ENCODE measurements around the gene CUX1. TPM values are rescaled to one million over a fixed set of nuclear protein-coding genes. Genes with fewer than 3 reads are reported as not detected.

CUX1 gene
- total RNA-seq, 1 experiment from 2014 or later = 53.5 TPM

- no peak overlapping the region for H3K9ac ChIP-seq (ENCODE audit: extremely low read depth, insufficient read length, low read length)
- H2AFZ ChIP-seq (ENCODE audit: low read length) = no peak overlapping the region
- H4K8ac ChIP-seq (replicated peaks; ENCODE audit: insufficient read length, low read depth, low read length) = no peak overlapping the region
- no peak overlapping the region for H3K56ac ChIP-seq (ENCODE audit: insufficient read length, low read depth, low read length)
- no peaks in the 10 kb centered on the region for H4K20me1 ChIP-seq (ENCODE audit: control insufficient read depth, insufficient read depth, insufficient read length)
- H2BK5ac ChIP-seq (ENCODE audit: insufficient read length, low read length) = no peak overlapping the region
- no peak overlapping the region for H3K18ac ChIP-seq (ENCODE audit: insufficient read length, low read depth, low read length)
- H2BK12ac ChIP-seq (ENCODE audit: insufficient read length, low read depth, low read length) = no peak overlapping the region
- H3T11ph ChIP-seq (ENCODE audit: low read length) = no peak overlapping the region
- no peak overlapping the region for H3K14ac ChIP-seq (ENCODE audit: insufficient read depth, low read length)
- no peak overlapping the region for H2AK5ac ChIP-seq (ENCODE audit: insufficient read length, low read length)
- H3K27ac ChIP-seq (ENCODE audit: insufficient read length, low read depth, low read length) = no peak overlapping the region
- H3K4ac ChIP-seq (ENCODE audit: low read depth, low read length) = no peak overlapping the region
- H4K5ac ChIP-seq (ENCODE audit: insufficient read length, low read depth, low read length) = no peak overlapping the region
- Mint-ChIP-seq H3K36me3 (ENCODE audit: insufficient read depth in 1 of 3, low read depth in 3 of 3) (peaks cover 22 to 55% (median 39%) of the 10 kb centered on the region in 3 experiments; a peak in 6 of 7 replicates), H3K27me3 (ENCODE audit: low read depth) (no peaks in the 10 kb centered on the region), H3K4me1 (peaks cover 12 to 17% of the 10 kb centered on the region in 2 experiments), H3K4me3 (no peak overlapping the region), H3K9me3 (no peaks in the 10 kb centered on the region), H3K27ac (0 out of 7 replicates have a peak overlapping the region, but pooled peaks of 1 of the 3 experiments have one; percentile 42)
- no peak for TF ChIP-seq CTCF (conservative IDR thresholded peaks at IDR 0.05)
- DNase-seq = no peak
- H3K79me1 ChIP-seq (ENCODE audit: insufficient read depth, low read depth, low read length, poor library complexity, severe bottlenecking) = no peaks in the 10 kb centered on the region
- H3K4me1 ChIP-seq (ENCODE audit: insufficient read depth, low read length) = no peaks in the 10 kb centered on the region
- no peak overlapping the region for H2BK20ac ChIP-seq (ENCODE audit: low read depth, low read length, poor library complexity, severe bottlenecking)
- no peaks in the 10 kb centered on the region for H3K27me3 ChIP-seq (ENCODE audit: insufficient read depth, low read length)
- no peak overlapping the region for H3K4me2 ChIP-seq (ENCODE audit: insufficient read depth, insufficient read length, low read length)
- H2BK120ac ChIP-seq (ENCODE audit: low read depth, low read length, poor library complexity, severe bottlenecking) = no peak overlapping the region
- H2BK15ac ChIP-seq (ENCODE audit: low read depth, low read length) = no peak overlapping the region
- no CpG with 5 or more reads among the region's 7 CpGs for WGBS (ENCODE audit: extremely low coverage, insufficient read length, low lambda C conversion rate)
- H3K79me2 ChIP-seq (ENCODE audit: insufficient read depth, low read length) = no peaks in the 10 kb centered on the region
- H4K91ac ChIP-seq (ENCODE audit: insufficient read length, low read depth, low read length) = no peak overlapping the region
- no peaks in the 10 kb centered on the region for H3K9me3 ChIP-seq (ENCODE audit: control insufficient read depth, low read depth, low read length)
- H3K23ac ChIP-seq (ENCODE audit: insufficient read length, low read depth, low read length) = no peak overlapping the region
- no peaks in the 10 kb centered on the region for H3K23me2 ChIP-seq (ENCODE audit: insufficient read length, low read depth, low read length, poor library complexity, severe bottlenecking)
Observed at GRCh38 chr7:102115181-102115580, 297.8 kb downstream of the CUX1 start.

Data from H9 (cell line).